Astrocyte of the cerebellum (primary cell): Measurements from ENCODE around the gene PARVB.

Source experiments
- DNase-seq: peaks from one replicate; pipeline ENCODE4 v3.0.0-alpha.2; 2011; ENCODE audit warnings: low read depth
- H3K4me3 ChIP-seq: 2 replicates; pipeline ENCODE4 v1.5.1; 2011; ENCODE audit warnings: mild to moderate bottlenecking, low read depth, low read length, moderate library complexity
- CTCF ChIP-seq: IDR thresholded peaks from 2 replicates; pipeline ENCODE4 v1.5.1; 2012; ENCODE audit warnings: low read length, low read depth, moderate library complexity, mild to moderate bottlenecking; ENCODE audit errors: missing control alignments
- in situ Hi-C: cut with HindIII; loops from 2 replicates; pipeline ENCODE4 v1.10.0; 2017; ENCODE audit warnings: low sequenced_read_pairs

PARVB gene

GRCh38 chr22:44033694-44034093 is 9.6 kb downstream of the PARVB start:
- H3K4me3 ChIP-seq = no peak overlapping the region
- TF ChIP-seq CTCF = no peak
- in situ Hi-C loops = no loop called here
- DNase-seq = no peak

GRCh38 chr22:44037519-44038375 is 13.6 kb downstream of the PARVB start:
- in situ Hi-C loops = no loop called here
- no peak for TF ChIP-seq CTCF
- peak; percentile 75 for DNase-seq
- H3K4me3 ChIP-seq = no peak overlapping the region

- TF ChIP-seq CTCF = no peak
- in situ Hi-C loops = no loop called here
- DNase-seq = no peak
- H3K4me3 ChIP-seq = no peak overlapping the region
Observed at GRCh38 chr22:44039566-44040171, 15.6 kb downstream of the PARVB start.

- H3K4me3 ChIP-seq = no peak overlapping the region
- no peak for DNase-seq
- in situ Hi-C loops = no loop called here
- TF ChIP-seq CTCF = no peak
Observed at GRCh38 chr22:44042249-44043218, 18.4 kb downstream of the PARVB start.

- in situ Hi-C loops = no loop called here
Observed at GRCh38 chr22:44045145-44045544, 21.0 kb downstream of the PARVB start.

More at GRCh38 chr22:44045145-44045544, 21.0 kb downstream of the PARVB start:
- no peak for DNase-seq
- no peak for TF ChIP-seq CTCF
- no peak overlapping the region for H3K4me3 ChIP-seq
